Measurements from ENCODE around the gene GGT7. TPM values are rescaled to one million over a fixed set of nuclear protein-coding genes. Genes with fewer than 3 reads are reported as not detected.

Gene GGT7
- total RNA-seq, 4 donors from 2014 or later, result 11.2 to 19.1 (median 15.1) TPM

GRCh38 chr20:34798871-34799270, 73.8 kb downstream of the GGT7 start:
- no peaks in the 10 kb centered on the region for H3K9me3 ChIP-seq
- H3K4me3 ChIP-seq, result no peak overlapping the region
- no peaks in the 10 kb centered on the region for H3K4me1 ChIP-seq
- in situ Hi-C loops (cut with MboI; ENCODE audit: low pct_ligation_motif_present in 1 of 4, low pct_unique_long_range_greater_than_20kb in 1 of 4, low sequenced_read_pairs in 3 of 4) (no loop called here), intact Hi-C loops (cut with DNase I; ENCODE audit: low total_unique reads) (no loop called here)
- TF ChIP-seq, protein P1, sequence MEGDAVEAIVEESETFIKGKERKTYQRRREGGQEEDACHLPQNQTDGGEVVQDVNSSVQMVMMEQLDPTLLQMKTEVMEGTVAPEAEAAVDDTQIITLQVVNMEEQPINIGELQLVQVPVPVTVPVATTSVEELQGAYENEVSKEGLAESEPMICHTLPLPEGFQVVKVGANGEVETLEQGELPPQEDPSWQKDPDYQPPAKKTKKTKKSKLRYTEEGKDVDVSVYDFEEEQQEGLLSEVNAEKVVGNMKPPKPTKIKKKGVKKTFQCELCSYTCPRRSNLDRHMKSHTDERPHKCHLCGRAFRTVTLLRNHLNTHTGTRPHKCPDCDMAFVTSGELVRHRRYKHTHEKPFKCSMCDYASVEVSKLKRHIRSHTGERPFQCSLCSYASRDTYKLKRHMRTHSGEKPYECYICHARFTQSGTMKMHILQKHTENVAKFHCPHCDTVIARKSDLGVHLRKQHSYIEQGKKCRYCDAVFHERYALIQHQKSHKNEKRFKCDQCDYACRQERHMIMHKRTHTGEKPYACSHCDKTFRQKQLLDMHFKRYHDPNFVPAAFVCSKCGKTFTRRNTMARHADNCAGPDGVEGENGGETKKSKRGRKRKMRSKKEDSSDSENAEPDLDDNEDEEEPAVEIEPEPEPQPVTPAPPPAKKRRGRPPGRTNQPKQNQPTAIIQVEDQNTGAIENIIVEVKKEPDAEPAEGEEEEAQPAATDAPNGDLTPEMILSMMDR (IDR thresholded peaks at IDR 0.05), result no peak
- TF ChIP-seq POLR2A (IDR thresholded peaks at IDR 0.05) (no peak), EP300 (IDR thresholded peaks at IDR 0.05; ENCODE audit: low read depth) (no peak), POLR2AphosphoS5 (IDR thresholded peaks at IDR 0.05) (no peak)
- DNase-seq, result no peak
- H3K27ac ChIP-seq, result no peak overlapping the region
- H3K27me3 ChIP-seq, result no peaks in the 10 kb centered on the region
- no peaks in the 10 kb centered on the region for H3K36me3 ChIP-seq

GRCh38 chr20:34798328-34798727, 74.3 kb downstream of the GGT7 start:
- Histone ChIP-seq H3K4me3 (no peak overlapping the region), H3K4me1 (no peaks in the 10 kb centered on the region), H3K27ac (no peak overlapping the region), H3K36me3 (no peaks in the 10 kb centered on the region), H3K27me3 (no peaks in the 10 kb centered on the region), H3K9me3 (no peaks in the 10 kb centered on the region)
- in situ Hi-C loops (cut with MboI; ENCODE audit: low pct_ligation_motif_present in 1 of 4, low pct_unique_long_range_greater_than_20kb in 1 of 4, low sequenced_read_pairs in 3 of 4), result no loop called here
- DNase-seq, result no peak
- TF ChIP-seq, protein P1 (IDR thresholded peaks at IDR 0.05), result no peak
- no peak for TF ChIP-seq POLR2A (IDR thresholded peaks at IDR 0.05)
- intact Hi-C loops (cut with DNase I; ENCODE audit: low total_unique reads), result no loop called here
- 63 to 100% methylated on average over 1 to 3 of the region's 3 CpGs for WGBS, 2 donors (ENCODE audit: low coverage in 1 of 2)

GRCh38 chr20:34797012-34797995, 75.4 kb downstream of the GGT7 start:
- 57 to 97% methylated on average over 1 to 8 of the region's 8 CpGs for WGBS, 2 donors (ENCODE audit: low coverage in 1 of 2)

More at GRCh38 chr20:34797012-34797995, 75.4 kb downstream of the GGT7 start:
- Histone ChIP-seq H3K36me3 (no peaks in the 10 kb centered on the region), H3K4me1 (peaks cover 0 to under 1% (median under 1%) of the 10 kb centered on the region in 4 donors), H3K27me3 (no peaks in the 10 kb centered on the region), H3K4me3 (no peak overlapping the region), H3K27ac (no peak overlapping the region), H3K9me3 (no peaks in the 10 kb centered on the region)
- DNase-seq, result no peak
- intact Hi-C loops (cut with DNase I; ENCODE audit: low total_unique reads), result no loop called here
- in situ Hi-C loops (cut with MboI; ENCODE audit: low pct_ligation_motif_present in 1 of 4, low pct_unique_long_range_greater_than_20kb in 1 of 4, low sequenced_read_pairs in 3 of 4), result no loop called here
- TF ChIP-seq EP300 (IDR thresholded peaks at IDR 0.05; ENCODE audit: low read depth) (no peak), POLR2AphosphoS5 (IDR thresholded peaks at IDR 0.05) (no peak), POLR2A (IDR thresholded peaks at IDR 0.05) (no peak)
- TF ChIP-seq, protein P1 (IDR thresholded peaks at IDR 0.05), result no peak

Other genes with a start within 250 kb of the GGT7 start
- 10 to 100 TPM in 3 of 4 donors, 1 to 10 TPM in 1; 4.1 to 28.7 (median 16.8) TPM for gene PIGU, start 195.8 kb downstream of the GGT7 start, total RNA-seq
- 10 to 100 TPM; 12.9 to 80.8 (median 57.9) TPM for gene TP53INP2, start 168.5 kb downstream of the GGT7 start, total RNA-seq
- gene NCOA6, start 47.2 kb downstream of the GGT7 start, total RNA-seq, result 10 to 100 TPM; 34.8 to 81.8 (median 44.2) TPM
- 100 to 1,000 TPM; 257 to 393 (median 359) TPM for gene ACSS2, start 3.8 kb upstream of the GGT7 start, total RNA-seq
- 100 to 1,000 TPM; 125 to 364 (median 129) TPM for gene GSS, start 83.0 kb upstream of the GGT7 start, total RNA-seq
- under 1 TPM; 0.20 to 0.75 (median 0.52) TPM for gene MYH7B, start 83.0 kb upstream of the GGT7 start, total RNA-seq
- gene TRPC4AP, start 220.0 kb upstream of the GGT7 start, total RNA-seq, result 10 to 100 TPM; 57.3 to 85.3 (median 70.1) TPM